Middle frontal gyrus (tissue), 1 donor: ENCODE results near the gene NLRP14.

Experiments
- DNase-seq: peaks from one replicate; pipeline ENCODE4 v3.0.0-alpha.2; 2015; ENCODE audit warnings: low spot score; ENCODE audit errors: extremely low spot score

NLRP14 gene

GRCh38 chr11:7056828-7057513, 36.7 kb downstream of the NLRP14 start:
- DNase-seq = no peak

GRCh38 chr11:7057641-7058040, 37.4 kb downstream of the NLRP14 start:
- DNase-seq = no peak

DNA sequence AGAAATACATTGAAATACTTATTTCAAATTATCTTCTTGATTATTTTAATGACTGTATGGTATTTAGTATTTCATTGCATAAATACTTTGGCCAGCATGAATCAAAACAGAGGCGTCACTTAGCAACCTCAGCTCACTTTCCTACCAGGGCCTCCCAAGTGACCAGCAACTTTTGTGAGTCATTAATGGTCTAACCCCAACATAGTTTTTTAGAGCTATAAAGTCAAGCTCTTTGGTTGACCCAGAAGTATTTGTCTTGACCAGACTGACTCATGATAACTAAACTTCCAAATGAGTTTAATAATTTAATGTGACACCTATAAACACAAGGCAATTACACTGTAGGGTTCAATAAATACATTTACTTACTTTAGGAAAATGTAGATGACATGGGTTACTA, 40.6 kb downstream of the NLRP14 start:
- DNase-seq = no peak

DNA sequence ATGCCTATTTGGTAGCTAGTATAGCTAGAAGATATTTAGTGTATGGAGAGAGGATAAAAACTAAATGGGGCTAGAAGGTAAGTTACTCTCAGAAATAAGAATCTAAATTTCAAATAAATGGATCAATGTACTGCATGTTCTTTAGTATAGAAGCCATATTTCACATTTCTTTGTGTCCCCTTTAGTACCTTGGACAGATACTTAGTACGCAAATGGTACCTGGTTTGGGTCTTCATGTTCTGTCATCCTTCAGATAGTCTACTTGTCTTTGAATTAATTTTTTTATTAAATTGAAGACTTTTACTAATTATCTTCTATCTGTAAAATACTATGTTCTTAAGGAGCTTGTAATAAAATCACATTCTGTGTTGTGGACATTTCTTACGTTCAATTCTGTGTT, 42.3 kb downstream of the NLRP14 start:
- no peak for DNase-seq

GRCh38 chr11:7072401-7073028, 52.2 kb downstream of the NLRP14 start:
- DNase-seq = no peak

DNA sequence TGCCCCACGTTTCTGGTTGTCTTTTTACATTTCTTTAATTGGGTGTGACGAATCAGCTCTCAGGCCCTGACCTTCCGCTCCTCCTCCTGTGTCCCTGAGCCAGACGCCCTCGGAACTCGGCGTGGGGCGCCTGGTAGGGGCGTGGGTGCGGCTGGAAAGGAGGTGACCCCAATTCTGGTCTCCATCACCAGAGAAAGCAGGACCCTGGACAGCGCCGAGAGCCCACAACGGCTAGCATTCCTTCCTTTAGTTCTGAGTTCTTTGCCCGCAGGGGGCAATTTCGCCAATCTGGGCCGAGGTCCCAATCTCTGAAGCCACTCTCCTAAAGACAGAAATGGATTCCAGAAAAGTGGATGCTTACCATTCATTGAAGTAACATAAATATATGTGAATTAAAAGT, 56.8 kb downstream of the NLRP14 start:
- DNase-seq = no peak

DNA sequence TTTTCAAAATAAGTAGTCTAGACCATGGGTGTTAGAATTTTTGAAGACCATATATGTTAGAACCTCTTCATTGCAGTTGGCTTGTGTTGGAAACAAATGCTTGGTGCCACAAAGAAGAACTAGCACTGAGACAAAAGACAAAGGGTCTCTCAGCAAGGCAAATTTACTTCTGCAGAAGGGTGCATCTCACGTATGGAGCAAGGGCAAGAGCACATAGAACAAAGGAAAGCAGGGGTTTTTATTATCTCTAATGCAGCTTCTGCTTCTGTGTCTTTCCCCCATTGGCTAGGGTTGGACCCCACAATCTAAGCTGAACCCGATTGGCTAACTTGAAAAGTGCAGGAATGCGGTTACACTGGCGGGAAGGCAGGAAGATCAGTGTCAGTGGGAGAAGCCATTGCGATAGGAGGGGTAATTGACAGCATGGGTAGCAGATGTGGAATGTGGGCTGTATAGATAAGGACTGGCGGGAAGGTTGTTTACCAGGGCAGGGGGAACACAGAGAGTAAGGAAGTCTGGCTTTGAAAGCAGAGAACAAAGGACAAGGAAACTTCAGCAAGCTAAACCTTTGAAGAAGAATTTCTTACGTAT, 59.4 kb downstream of the NLRP14 start:
- no peak for DNase-seq

GRCh38 chr11:7080900-7081299, 60.6 kb downstream of the NLRP14 start:
- DNase-seq = no peak

- no peak for DNase-seq
Observed at GRCh38 chr11:7081441-7081840, 61.2 kb downstream of the NLRP14 start.

DNA sequence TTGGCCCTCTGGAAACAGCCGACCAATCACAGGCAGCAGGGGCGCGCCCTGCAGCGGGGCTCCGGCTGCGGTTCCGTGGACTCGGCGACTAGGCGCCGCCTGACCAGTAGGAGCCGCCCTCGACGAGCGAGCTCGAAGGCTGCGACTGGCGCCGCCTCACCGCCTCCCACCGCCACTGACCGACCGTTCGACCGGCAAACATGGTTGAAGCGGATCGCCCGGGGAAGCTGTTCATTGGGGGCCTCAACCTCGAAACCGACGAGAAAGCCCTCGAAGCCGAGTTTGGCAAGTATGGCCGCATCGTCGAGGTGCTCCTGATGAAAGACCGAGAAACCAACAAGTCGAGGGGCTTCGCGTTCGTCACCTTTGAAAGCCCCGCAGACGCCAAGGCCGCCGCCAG, 68.6 kb downstream of the NLRP14 start, which contains the start of gene RBMXL2:
Gene RBMXL2 (plus strand): TSS at position 78 of the 400 bp plus-strand sequence. CDS start 123 bp downstream, at position 201.
- no peak for DNase-seq

DNA sequence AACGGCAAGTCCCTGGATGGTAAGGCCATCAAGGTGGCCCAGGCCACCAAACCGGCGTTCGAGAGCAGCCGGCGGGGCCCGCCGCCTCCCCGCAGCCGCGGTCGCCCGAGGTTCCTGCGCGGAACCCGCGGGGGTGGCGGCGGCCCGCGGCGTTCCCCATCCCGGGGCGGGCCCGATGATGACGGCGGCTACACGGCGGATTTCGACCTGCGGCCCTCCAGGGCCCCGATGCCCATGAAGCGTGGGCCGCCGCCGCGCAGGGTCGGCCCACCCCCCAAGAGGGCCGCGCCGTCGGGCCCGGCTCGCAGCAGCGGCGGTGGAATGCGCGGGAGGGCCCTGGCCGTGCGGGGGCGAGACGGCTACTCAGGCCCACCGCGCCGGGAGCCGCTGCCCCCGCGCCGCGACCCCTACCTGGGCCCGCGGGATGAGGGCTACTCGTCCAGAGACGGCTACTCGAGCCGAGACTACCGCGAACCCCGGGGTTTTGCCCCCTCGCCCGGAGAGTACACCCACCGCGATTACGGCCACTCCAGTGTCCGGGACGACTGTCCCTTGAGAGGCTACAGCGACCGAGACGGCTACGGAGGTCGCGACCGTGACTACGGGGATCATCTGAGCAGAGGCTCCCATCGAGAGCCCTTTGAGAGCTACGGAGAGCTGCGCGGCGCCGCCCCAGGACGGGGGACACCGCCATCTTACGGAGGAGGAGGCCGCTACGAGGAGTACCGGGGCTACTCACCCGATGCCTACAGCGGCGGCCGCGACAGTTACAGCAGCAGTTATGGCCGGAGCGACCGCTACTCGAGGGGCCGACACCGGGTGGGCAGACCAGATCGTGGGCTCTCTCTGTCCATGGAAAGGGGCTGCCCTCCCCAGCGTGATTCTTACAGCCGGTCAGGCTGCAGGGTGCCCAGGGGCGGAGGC, 69.3 kb downstream of the NLRP14 start:
- DNase-seq = no peak

DNA sequence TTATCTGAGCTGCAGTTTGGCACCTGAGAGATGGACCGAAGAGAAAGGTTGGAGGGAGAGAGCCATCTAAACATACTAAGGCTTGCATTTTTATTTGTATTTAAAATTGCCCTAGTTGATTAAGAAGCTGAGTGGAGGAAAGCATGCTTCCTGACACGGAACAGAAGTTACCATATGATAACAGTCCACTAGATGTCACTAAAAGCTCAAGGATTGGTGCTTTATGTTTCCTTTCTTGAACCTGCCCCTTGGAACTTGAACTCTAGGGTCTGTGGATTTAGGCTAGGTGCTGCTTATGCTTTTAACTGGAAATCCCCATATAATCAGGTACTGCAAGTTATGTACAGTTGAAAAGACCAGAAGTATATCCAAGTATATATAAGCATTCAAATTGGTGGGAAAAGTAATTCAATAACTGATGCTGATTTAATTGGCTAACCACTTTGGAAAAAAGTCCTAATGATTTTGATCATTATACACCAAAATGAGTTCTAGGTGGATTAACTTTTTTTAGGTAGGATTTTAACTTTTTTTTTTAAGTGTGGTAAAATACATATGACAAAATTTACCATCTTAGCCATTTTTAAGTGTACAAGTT, 78.1 kb downstream of the NLRP14 start:
- peak; percentile 15 for DNase-seq

DNA sequence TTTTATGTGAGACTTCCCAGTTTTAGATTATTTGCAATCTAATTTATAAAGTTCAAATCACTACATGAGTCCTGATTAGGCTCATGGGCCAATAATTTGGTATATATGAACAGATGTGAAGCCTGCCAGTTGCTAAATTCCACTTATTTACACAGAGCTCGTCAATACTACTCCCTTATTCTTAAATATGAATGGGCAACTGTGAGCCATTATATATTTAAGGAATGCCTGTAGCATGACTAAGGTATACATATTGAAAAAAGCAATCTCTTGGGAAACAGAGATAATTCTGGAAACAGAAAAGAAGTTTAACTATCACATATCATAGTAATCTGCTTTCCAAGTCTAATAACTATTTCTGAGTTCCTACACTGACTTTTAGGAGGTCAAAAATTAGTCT, 95.5 kb downstream of the NLRP14 start:
- no peak for DNase-seq

DNA sequence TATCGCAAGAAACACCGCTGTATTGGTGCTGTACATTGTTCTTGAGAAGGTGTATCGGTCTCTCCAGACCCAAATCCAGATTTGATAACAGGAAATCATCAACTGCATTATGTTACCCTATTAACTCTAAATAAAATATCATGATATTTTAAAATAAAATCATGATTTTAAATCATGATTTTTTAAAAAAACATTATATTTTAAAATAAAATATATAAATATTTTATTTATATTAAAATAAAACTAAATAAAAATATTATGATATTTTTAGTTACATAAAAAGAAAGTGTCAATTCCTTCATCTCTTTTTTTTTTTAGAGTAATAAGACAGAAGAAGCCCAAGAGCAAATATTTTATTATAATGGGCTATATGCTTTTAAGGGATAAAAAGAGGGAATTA, 96.1 kb downstream of the NLRP14 start:
- no peak for DNase-seq
